CD14-positive monocyte (primary cell): ENCODE data around the gene ARHGAP10. TPM values are rescaled to one million over a fixed set of nuclear protein-coding genes. Genes with fewer than 3 reads are reported as not detected.
A peak's percentile ranks its signal among the peaks of the same experiment; 100 is the strongest.

Experiments
- DNase-seq, 3 donors: peaks; one replicate each; pipeline ENCODE4 v3.0.0-alpha.2; 2011 to 2022
- H2AFZ ChIP-seq: 2 replicates; pipeline ENCODE4 v1.6.0; 2012; ENCODE audit warnings: mild to moderate bottlenecking, low read depth, low read length, inconsistent platforms; ENCODE audit not compliant: insufficient read depth, poor library complexity, severe bottlenecking
- H3K27ac ChIP-seq, 2 donors: 1 replicate in 1 of 2; 2 replicates in 1 of 2; pipeline ENCODE4 v1.5.1; 2012 to 2013; ENCODE audit warnings: low read length in 2 of 2, control low read depth in 1 of 2, inconsistent platforms in 1 of 2, low read depth in 1 of 2, mild to moderate bottlenecking in 1 of 2
- H3K27me3 ChIP-seq, 2 donors: one replicate each; pipeline versions ENCODE4 v1.6.0 to v1.6.1; 2011 to 2013; ENCODE audit warnings: low read length in 2 of 2; ENCODE audit not compliant: control insufficient read depth in 2 of 2, insufficient read depth in 2 of 2
- H3K36me3 ChIP-seq, 2 donors: replicated peaks in 1 of 2; 1 replicate in 1 of 2; 2 replicates in 1 of 2; pipeline versions ENCODE4 v1.5.1 to v1.6.1; 2012 to 2013; ENCODE audit warnings: low read length in 2 of 2, control low read depth in 1 of 2, inconsistent platforms in 1 of 2, mild to moderate bottlenecking in 1 of 2; ENCODE audit not compliant: insufficient read depth in 2 of 2, control insufficient read depth in 1 of 2
- H3K4me1 ChIP-seq, 2 donors: 1 replicate in 1 of 2; 2 replicates in 1 of 2; pipeline versions ENCODE4 v1.5.1 to v1.6.1; 2012 to 2013; ENCODE audit warnings: low read length in 2 of 2, control low read depth in 1 of 2, inconsistent platforms in 1 of 2, mild to moderate bottlenecking in 1 of 2, moderate library complexity in 1 of 2; ENCODE audit not compliant: insufficient read depth in 2 of 2, control insufficient read depth in 1 of 2
- H3K4me2 ChIP-seq: replicated peaks from 2 replicates; pipeline ENCODE3; 2012; ENCODE audit warnings: low read length, moderate library complexity, mild to moderate bottlenecking; ENCODE audit not compliant: poor library complexity, severe bottlenecking; ENCODE audit errors: extremely low read depth
- H3K4me3 ChIP-seq, 3 experiments: fragments of 200-600 bp in 1 of 3; sonication (generic) in 1 of 3; replicated peaks in 1 of 3; 1 replicate in 2 of 3; 2 replicates in 1 of 3; pipeline ENCODE4 v1.5.1; 2011 to 2013; ENCODE audit warnings: low read length in 3 of 3, mild to moderate bottlenecking in 3 of 3, control low read depth in 2 of 3, low read depth in 2 of 3, inconsistent platforms in 1 of 3, moderate library complexity in 1 of 3
- H3K79me2 ChIP-seq: 2 replicates; pipeline ENCODE4 v1.6.0; 2012; ENCODE audit warnings: mild to moderate bottlenecking, control low read depth, inconsistent platforms, low read length, moderate library complexity; ENCODE audit not compliant: insufficient read depth
- H3K9ac ChIP-seq: 2 replicates; pipeline ENCODE4 v1.6.0; 2017; ENCODE audit warnings: low read length, mild to moderate bottlenecking; ENCODE audit not compliant: insufficient read depth, poor library complexity, severe bottlenecking
- H3K9me3 ChIP-seq, 2 donors: replicated peaks in 1 of 2; 1 replicate in 1 of 2; 2 replicates in 1 of 2; pipeline versions ENCODE4 v1.5.1 to v1.6.1; 2012 to 2013; ENCODE audit warnings: low read length in 2 of 2, control low read depth in 1 of 2; ENCODE audit not compliant: control insufficient read depth in 1 of 2, insufficient read depth in 1 of 2
- H4K20me1 ChIP-seq: 2 replicates; pipeline ENCODE4 v1.6.0; 2012; ENCODE audit warnings: mild to moderate bottlenecking, low read length, control low read depth, moderate library complexity; ENCODE audit not compliant: insufficient read depth
- H3K27ac Mint-ChIP-seq, 7 donors: one replicate each; pipeline ENCODE4 v1.8.0; 2020; ENCODE audit warnings: mild to moderate bottlenecking in 7 of 7, mixed read lengths in 7 of 7, moderate library complexity in 6 of 7, inconsistent platforms in 2 of 7
- H3K27me3 Mint-ChIP-seq, 3 donors: one replicate each; pipeline ENCODE4 v1.8.0; 2021 to 2022; ENCODE audit warnings: low read depth in 3 of 3, mild to moderate bottlenecking in 3 of 3, mixed read lengths in 3 of 3, moderate library complexity in 3 of 3, inconsistent platforms in 1 of 3
- H3K36me3 Mint-ChIP-seq, 2 donors: one replicate each; pipeline ENCODE4 v1.8.0; 2020; ENCODE audit warnings: mixed read lengths in 2 of 2, inconsistent platforms in 1 of 2, mild to moderate bottlenecking in 1 of 2
- H3K4me1 Mint-ChIP-seq: one replicate; pipeline ENCODE4 v1.8.0; 2020; ENCODE audit warnings: mild to moderate bottlenecking, mixed read lengths
- H3K4me3 Mint-ChIP-seq, 2 donors: one replicate each; pipeline ENCODE4 v1.8.0; 2020; ENCODE audit warnings: mild to moderate bottlenecking in 2 of 2, mixed read lengths in 2 of 2, moderate library complexity in 1 of 2
- H3K9me3 Mint-ChIP-seq, 7 donors: one replicate each; pipeline ENCODE4 v1.8.0; 2020 to 2022; ENCODE audit warnings: mixed read lengths in 7 of 7, mild to moderate bottlenecking in 6 of 7, moderate library complexity in 6 of 7, inconsistent platforms in 2 of 7
- CTCF ChIP-seq: fragments of 200-600 bp; IDR thresholded peaks from one replicate; pipeline ENCODE4 v1.8.0; 2022; ENCODE audit warnings: antibody characterized with exemption, mild to moderate bottlenecking
- WGBS: methylation state at CpG from one replicate; pipeline ENCODE4 v1.1.5; 2013; ENCODE audit warnings: missing lambda C conversion rate; ENCODE audit not compliant: insufficient coverage; 5-methylcytosine and 5-hydroxymethylcytosine counted together
- intact Hi-C, 2 donors: fragments of 100-400 bp; cut with micrococcal nuclease; formaldehyde crosslinking; loops; one replicate each; pipeline versions ENCODE4 v1.15.0 to v1.15.1; 2023
- polyA plus RNA-seq, 3 donors: library from polyadenylated mRNA; depleted of rRNA in 1 of 3; unstranded in 2 of 3; stranded (reverse) in 1 of 3; fragments of 300-500 nt in 2 of 3; fragments of >200 nt in 1 of 3; fragmentation: Illumina TruSeq in 2 of 3; gene quantifications; 1 replicate in 2 of 3; 2 replicates in 1 of 3; pipeline ENCODE4 v1.2.3, GENCODE V29; 2012 to 2021

The ARHGAP10 gene
- polyA plus RNA-seq, 3 donors, result 1.7 to 4.3 (median 3.0) TPM

GRCh38 chr4:147779451-147779850 lies 47.6 kb downstream of the ARHGAP10 start:
- peak; percentile 23 to 57 (median 45) for DNase-seq
- Histone ChIP-seq H3K4me1 (peaks cover 21 to 22% of the 10 kb centered on the region in 2 donors), H3K79me2 (no peaks in the 10 kb centered on the region), H3K9ac (no peak overlapping the region), H3K9me3 (no peaks in the 10 kb centered on the region), H2AFZ (no peak overlapping the region), H3K27me3 (no peaks in the 10 kb centered on the region), H4K20me1 (no peaks in the 10 kb centered on the region), H3K36me3 (no peaks in the 10 kb centered on the region), H3K4me3 (peak overlapping the region in 1 of 3 experiments; percentile 74), H3K27ac (peak overlapping the region in 1 of 2 donors; percentile 94), H3K4me2 (peak overlapping the region; percentile 93)
- intact Hi-C loops, result loop anchor here in 1 of 2 donors (5.0 kb wide), 1 partner anchor 47 kb away; the partner anchor contains the start of gene ARHGAP10
- Mint-ChIP-seq H3K27ac (peak overlapping the region in 6 of 7 donors; percentile 12 to 91 (median 82)), H3K27me3 (peaks cover 0 to 3% (median 0%) of the 10 kb centered on the region in 3 donors), H3K9me3 (peaks cover 0 to 1% (median 0%) of the 10 kb centered on the region in 7 donors), H3K4me3 (peak overlapping the region in 1 of 2 donors; percentile 9), H3K36me3 (peaks cover 1 to 2% of the 10 kb centered on the region in 2 donors), H3K4me1 (peaks cover 22% of the 10 kb centered on the region)
- no peak for TF ChIP-seq CTCF

DNA sequence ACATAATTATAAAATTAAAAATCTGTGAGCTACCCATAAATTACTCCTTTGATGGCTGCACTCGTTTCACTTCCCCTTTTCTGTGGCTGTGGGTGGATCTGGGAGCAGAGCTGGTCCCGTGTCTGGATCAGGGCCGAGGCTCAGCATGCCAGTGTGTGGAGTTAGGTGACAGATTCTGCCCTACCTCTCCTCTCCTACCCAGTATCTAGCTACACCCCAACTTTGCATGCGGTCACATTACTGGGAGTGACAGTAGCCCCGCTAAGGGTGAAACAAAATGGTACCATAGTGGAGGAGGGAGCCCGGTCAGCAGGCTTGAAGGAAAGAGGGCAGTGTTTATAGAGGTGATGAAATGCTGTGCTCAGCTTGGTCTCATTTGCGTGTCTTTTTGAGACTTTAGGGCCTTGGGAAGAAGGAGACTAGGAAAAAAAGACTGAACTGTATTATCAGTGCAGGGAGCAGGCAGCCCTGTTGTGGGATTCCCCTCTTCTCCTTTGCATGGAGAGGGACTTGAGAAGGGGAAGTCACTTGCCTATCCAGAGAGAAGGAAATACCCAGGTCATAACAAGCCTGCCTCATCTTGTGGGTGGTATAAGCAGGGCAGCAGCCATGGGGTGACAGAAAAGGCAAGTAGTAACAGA lies 48.4 kb downstream of the ARHGAP10 start:
- Histone ChIP-seq H3K4me1 (peaks cover 21 to 22% of the 10 kb centered on the region in 2 donors), H3K79me2 (no peaks in the 10 kb centered on the region), H3K36me3 (no peaks in the 10 kb centered on the region), H3K27me3 (no peaks in the 10 kb centered on the region), H3K4me2 (peak overlapping the region; percentile 93), H3K4me3 (peak overlapping the region; percentile 39 to 78 (median 74)), H3K9me3 (no peaks in the 10 kb centered on the region), H4K20me1 (no peaks in the 10 kb centered on the region), H3K9ac (peak overlapping the region; percentile 57), H2AFZ (peak overlapping the region; percentile 75), H3K27ac (peak overlapping the region; percentile 72 to 94)
- 11% methylated on average over 3 of the region's 7 CpGs for WGBS
- Mint-ChIP-seq H3K4me3 (peak overlapping the region; percentile 70 to 86), H3K36me3 (peaks cover 0 to 2% of the 10 kb centered on the region in 2 donors), H3K4me1 (peaks cover 22% of the 10 kb centered on the region), H3K27ac (peak overlapping the region; percentile 80 to 94 (median 90)), H3K9me3 (peaks cover 0 to 1% (median 0%) of the 10 kb centered on the region in 7 donors), H3K27me3 (peaks cover 0 to 3% (median 0%) of the 10 kb centered on the region in 3 donors)
- peak; percentile 76 to 94 (median 79) for DNase-seq
- intact Hi-C loops, result loop anchor here in 1 of 2 donors (5.0 kb wide), 1 partner anchor 52 kb away; no protein-coding TSS in a partner anchor
- no peak for TF ChIP-seq CTCF
